HCT116 (cell line): ENCODE results near the gene MST1. TPM values are rescaled to one million over a fixed set of nuclear protein-coding genes. Genes with fewer than 3 reads are reported as not detected.
A peak's percentile ranks its signal among the peaks of the same experiment; 100 is the strongest.

Source experiments
- ATAC-seq: fragments of 200-7000 bp; cut with Tn5 transposase; 2 replicates; pipeline ENCODE4 v1.9.1; 2020; ENCODE audit warnings: mild to moderate bottlenecking, moderate library complexity
- BruUV-seq: library from RNA; stranded (reverse); fragments of 400-500 nt; replicated peaks from 2 replicates; lab custom pipeline; 2021; lab: Mats Ljungman, UMichigan
- CTCF ChIA-PET: fragments of 300-600 bp; sonication (Branson Sonifier 250); formaldehyde crosslinking; loops from one replicate; lab custom pipeline; 2021; ENCODE audit warnings: antibody characterized with exemption; lab: Charles Lee
- POLR2A ChIA-PET: fragments of 300-600, 350-600 bp; sonication (Branson Sonifier 250); formaldehyde crosslinking; loops from one replicate; lab custom pipeline; 2021; ENCODE audit warnings: antibody characterized with exemption; lab: Charles Lee
- RAD21 ChIA-PET, 2 experiments: fragments of 300-600 bp; sonication (Branson Sonifier 250); formaldehyde crosslinking; loops; one replicate each; lab custom pipeline; 2023; ENCODE audit warnings: low total read pairs in 2 of 2; ENCODE audit not compliant: uncharacterized antibody in 2 of 2, unreplicated experiment in 2 of 2, low non-redundant PET in 1 of 2; lab: Charles Lee
- DNase-seq: peaks from one replicate; pipeline ENCODE4 v3.0.0-alpha.2; 2010; ENCODE audit warnings: low read depth, low spot score
- H2AFZ ChIP-seq: fragments of 200-600 bp; shearing (Covaris generic), sonication (generic); 2 replicates; pipeline ENCODE4 v1.6.1; 2017; ENCODE audit warnings: low read depth, mixed run types, mixed read lengths, antibody characterized with exemption, low read length; ENCODE audit not compliant: poor library complexity, severe bottlenecking
- H3K27ac ChIP-seq: 2 replicates; pipeline ENCODE4 v1.5.1; 2012; ENCODE audit warnings: low read depth, low read length
- H3K27me3 ChIP-seq: fragments of 200-600 bp; sonication (generic); 2 replicates; pipeline ENCODE4 v1.6.1; 2016; ENCODE audit warnings: mixed run types, low read length, mixed read lengths; ENCODE audit not compliant: insufficient read depth
- H3K36me3 ChIP-seq, 2 experiments: fragments of 200-500 bp in 1 of 2; fragments of 200-600 bp in 1 of 2; sonication (Bioruptor generic) in 1 of 2; sonication (generic) in 1 of 2; 2 replicates each; pipeline versions ENCODE4 v1.5.1 to v1.6.1; 2014 to 2016; ENCODE audit warnings: low read length in 2 of 2, inconsistent platforms in 1 of 2, mixed read lengths in 1 of 2, mixed run types in 1 of 2; ENCODE audit not compliant: insufficient read depth in 2 of 2, control insufficient read depth in 1 of 2
- H3K4me1 ChIP-seq, 2 experiments: fragments of 200-600 bp in 1 of 2; sonication (generic) in 1 of 2; 2 replicates each; pipeline versions ENCODE4 v1.5.1 to v1.6.1; 2012 to 2017; ENCODE audit warnings: low read length in 2 of 2, inconsistent platforms in 1 of 2, mild to moderate bottlenecking in 1 of 2, mixed read lengths in 1 of 2, mixed run types in 1 of 2, moderate library complexity in 1 of 2; ENCODE audit not compliant: insufficient read depth in 2 of 2, control insufficient read depth in 1 of 2
- H3K4me2 ChIP-seq: fragments of 200-600 bp; sonication (generic); 2 replicates; pipeline ENCODE4 v1.6.1; 2017; ENCODE audit warnings: mixed run types, low read length, mixed read lengths
- H3K4me3 ChIP-seq, 2 experiments: fragments of 200-600 bp in 1 of 2; sonication (generic) in 1 of 2; replicated peaks in 1 of 2; 2 replicates each; pipeline ENCODE4 v1.5.1; 2011 to 2016; ENCODE audit warnings: low read length in 2 of 2, control low read depth in 1 of 2, low read depth in 1 of 2, mild to moderate bottlenecking in 1 of 2, mixed read lengths in 1 of 2, mixed run types in 1 of 2
- H3K79me2 ChIP-seq: fragments of 200-600 bp; sonication (generic); 2 replicates; pipeline ENCODE4 v1.6.1; 2017; ENCODE audit warnings: mild to moderate bottlenecking, mixed run types, low read length, moderate library complexity, mixed read lengths; ENCODE audit not compliant: insufficient read depth
- H3K9ac ChIP-seq: fragments of 200-600 bp; sonication (generic); 2 replicates; pipeline ENCODE4 v1.6.1; 2016; ENCODE audit warnings: low read length, mixed read lengths
- H3K9me2 ChIP-seq: fragments of 200-600 bp; sonication (generic), shearing (Covaris generic); 2 replicates; pipeline ENCODE4 v1.6.1; 2017; ENCODE audit warnings: mixed run types, mild to moderate bottlenecking, moderate library complexity; ENCODE audit not compliant: insufficient read depth
- H3K9me3 ChIP-seq, 2 experiments: fragments of 200-500 bp in 1 of 2; fragments of 200-600 bp in 1 of 2; sonication (Bioruptor generic) in 1 of 2; sonication (generic) in 1 of 2; 2 replicates each; pipeline ENCODE4 v1.6.1; 2014 to 2017; ENCODE audit warnings: low read length in 2 of 2, mixed read lengths in 2 of 2, inconsistent platforms in 1 of 2, low read depth in 1 of 2, mild to moderate bottlenecking in 1 of 2, mixed run types in 1 of 2, moderate library complexity in 1 of 2; ENCODE audit not compliant: control insufficient read depth in 1 of 2, insufficient read depth in 1 of 2
- H4K20me1 ChIP-seq: fragments of 200-600 bp; sonication (generic), shearing (Covaris generic); 2 replicates; pipeline ENCODE4 v1.6.1; 2017; ENCODE audit warnings: mixed run types, mild to moderate bottlenecking, moderate library complexity; ENCODE audit not compliant: insufficient read depth
- CBX3 ChIP-seq: IDR thresholded peaks from 2 replicates; pipeline ENCODE4 v1.6.1; 2012; ENCODE audit warnings: low read depth
- CEBPB ChIP-seq: IDR thresholded peaks from 2 replicates; pipeline ENCODE4 v1.6.1; 2012; ENCODE audit warnings: low read depth
- CTCF ChIP-seq, 3 experiments: fragments of 200-600 bp in 1 of 3; sonication (generic) in 1 of 3; IDR thresholded peaks in 2 of 3; conservative IDR thresholded peaks in 1 of 3; 2 replicates each; pipeline ENCODE4 v1.5.1; 2012 to 2017; ENCODE audit warnings: low read depth in 2 of 3, low read length in 2 of 3, antibody characterized with exemption in 1 of 3, borderline replicate concordance in 1 of 3, control low read depth in 1 of 3, mild to moderate bottlenecking in 1 of 3, mixed read lengths in 1 of 3, mixed run types in 1 of 3, moderate library complexity in 1 of 3; ENCODE audit not compliant: insufficient read depth in 1 of 3
- ELF1 ChIP-seq: IDR thresholded peaks from 2 replicates; pipeline ENCODE4 v1.6.1; 2012; ENCODE audit warnings: low read depth, borderline replicate concordance
- EZH2phosphoT487 ChIP-seq: fragments of 200-600 bp; IDR thresholded peaks from 2 replicates; pipeline ENCODE4 v1.6.1; 2018; ENCODE audit warnings: antibody characterized with exemption, borderline replicate concordance
- JUND ChIP-seq: IDR thresholded peaks from 2 replicates; pipeline ENCODE4 v1.6.1; 2012
- POLR2A ChIP-seq: IDR thresholded peaks from 2 replicates; pipeline ENCODE4 v1.7.0; 2011; ENCODE audit warnings: borderline replicate concordance; ENCODE audit not compliant: insufficient read depth, insufficient read length; ENCODE audit errors: extremely low read depth
- POLR2AphosphoS5 ChIP-seq: IDR thresholded peaks from 2 replicates; pipeline ENCODE4 v1.6.1; 2011; ENCODE audit warnings: mild to moderate bottlenecking, low read depth, low read length, moderate library complexity
- RAD21 ChIP-seq: IDR thresholded peaks from 2 replicates; pipeline ENCODE4 v1.6.1; 2012; ENCODE audit warnings: low read depth, mild to moderate bottlenecking
- REST ChIP-seq: IDR thresholded peaks from 2 replicates; pipeline ENCODE4 v1.6.1; 2012; ENCODE audit warnings: low read depth
- SIN3A ChIP-seq: IDR thresholded peaks from 2 replicates; pipeline ENCODE4 v1.6.1; 2012; ENCODE audit warnings: low read depth
- TCF7L2 ChIP-seq: IDR thresholded peaks from 2 replicates; pipeline ENCODE4 v1.7.0; 2011; ENCODE audit warnings: borderline replicate concordance, inconsistent platforms; ENCODE audit not compliant: insufficient read depth, insufficient read length; ENCODE audit errors: extremely low read depth
- YY1 ChIP-seq: IDR thresholded peaks from 2 replicates; pipeline ENCODE4 v1.6.1; 2011; ENCODE audit warnings: low read length, low read depth, moderate library complexity, mild to moderate bottlenecking; ENCODE audit not compliant: insufficient replicate concordance; ENCODE audit errors: extremely low read depth
- ZFX ChIP-seq: fragments of 450-650 bp; IDR thresholded peaks from 2 replicates; pipeline ENCODE4 v1.6.1; 2017
- intact Hi-C: fragments of 100-400 bp; cut with micrococcal nuclease; formaldehyde crosslinking; loops from 2 replicates; pipeline ENCODE4 v1.10.0; 2022
- total RNA-seq: library from RNA; stranded (reverse); gene quantifications from one replicate; pipeline ENCODE4 v1.2.1, GENCODE V29; 2021; ENCODE audit not compliant: unreplicated experiment

MST1 gene
- total RNA-seq, 1 experiment from 2014 or later, result 15.4 TPM

- no peak for DNase-seq
- H3K9ac ChIP-seq, result no peak overlapping the region
- CTCF ChIA-PET, result interaction anchor here (1.5 kb wide), 1 partner anchor 137 kb away, joined by 5 read pairs; no protein-coding TSS in a partner anchor
- H3K9me2 ChIP-seq, result no peaks in the 10 kb centered on the region
- no peak for TF ChIP-seq SIN3A
- no peak overlapping the region for H3K4me3 ChIP-seq
- no peak for ATAC-seq
- no TSS peak for BruUV-seq
- RAD21 ChIA-PET, result no interaction called here
- H3K27me3 ChIP-seq, result no peaks in the 10 kb centered on the region
- no peaks in the 10 kb centered on the region for H3K79me2 ChIP-seq
- POLR2A ChIA-PET, result no interaction called here
- intact Hi-C loops, result loop anchor here (1.0 kb wide), 3 partner anchors 137 to 487 kb away; no protein-coding TSS in a partner anchor
- no peaks in the 10 kb centered on the region for H3K9me3 ChIP-seq
- H3K36me3 ChIP-seq, result peaks cover 0 to 8% of the 10 kb centered on the region in 2 experiments; a peak in 1 of 4 replicates
- H3K4me1 ChIP-seq, result no peaks in the 10 kb centered on the region
- no peaks in the 10 kb centered on the region for H4K20me1 ChIP-seq
- H3K27ac ChIP-seq, result no peak overlapping the region
- H2AFZ ChIP-seq, result no peak overlapping the region
- no peak overlapping the region for H3K4me2 ChIP-seq
Observed at GRCh38 chr3:49702672-49703071, 13.4 kb upstream of the MST1 start.

GRCh38 chr3:49701388-49702077 lies 12.3 kb upstream of the MST1 start:
- no peak overlapping the region for H3K4me3 ChIP-seq
- H3K27me3 ChIP-seq, result no peaks in the 10 kb centered on the region
- no peaks in the 10 kb centered on the region for H3K9me2 ChIP-seq
- H3K79me2 ChIP-seq, result no peaks in the 10 kb centered on the region
- H3K9ac ChIP-seq, result no peak overlapping the region
- intact Hi-C loops, result no loop called here
- H3K27ac ChIP-seq, result no peak overlapping the region
- ATAC-seq, result peak; percentile 44
- H3K4me2 ChIP-seq, result no peak overlapping the region
- POLR2A ChIA-PET, result no interaction called here
- no peak for DNase-seq
- no peak for TF ChIP-seq CBX3
- TF ChIP-seq POLR2AphosphoS5, result no peak
- TF ChIP-seq YY1, result no peak
- no peak for TF ChIP-seq ELF1
- TF ChIP-seq REST, result no peak
- no peak for TF ChIP-seq JUND
- peak; percentile 39; the same call in 1 of the 2 replicates for TF ChIP-seq RAD21
- peak; percentile 28 to 81 (median 73); a peak in 5 of 6 replicates for TF ChIP-seq CTCF (IDR thresholded peaks at IDR 0.05 in 2 of 3, conservative IDR thresholded peaks at IDR 0.05 in 1 of 3; ENCODE audit: borderline replicate concordance in 1 of 3, insufficient read depth in 1 of 3, low read depth in 2 of 3, low read length in 2 of 3)
- no peak for TF ChIP-seq EZH2phosphoT487
- TF ChIP-seq POLR2A, result no peak
- TF ChIP-seq TCF7L2, result no peak
- TF ChIP-seq CEBPB, result no peak
- TF ChIP-seq ZFX, result no peak
- CTCF ChIA-PET, result interaction anchor here (0.6 to 2.8 kb wide), 6 partner anchors 9 to 238 kb away, joined by 3 to 25 read pairs (median 6); partner anchors contain the start of genes INKA1 and RBM6
- no TSS peak for BruUV-seq
- peaks cover 0 to 9% of the 10 kb centered on the region in 2 experiments; a peak in 1 of 4 replicates for H3K36me3 ChIP-seq
- no peaks in the 10 kb centered on the region for H3K4me1 ChIP-seq
- no peaks in the 10 kb centered on the region for H4K20me1 ChIP-seq
- RAD21 ChIA-PET, result interaction anchor here (0.7 to 1.0 kb wide), 3 partner anchors 162 to 209 kb away, joined by 3 to 4 read pairs (median 3); no protein-coding TSS in a partner anchor
- no peaks in the 10 kb centered on the region for H3K9me3 ChIP-seq
- no peak overlapping the region for H2AFZ ChIP-seq
